HG03354 (cell line): ENCODE measurements around the gene DLGAP1.

Experiments
- ATAC-seq: cut with Tn5 transposase; IDR thresholded peaks from one replicate; pipeline ENCODE4 v1.9.1; 2021; ENCODE audit warnings: mild to moderate bottlenecking; ENCODE audit not compliant: unreplicated experiment, poor library complexity, severe bottlenecking

The DLGAP1 gene

GRCh38 chr18:3566851-3567250 is 888.3 kb downstream of the DLGAP1 start:
- ATAC-seq: no peak

GRCh38 chr18:3560755-3561154 is 894.4 kb downstream of the DLGAP1 start:
- ATAC-seq: no peak

- no peak for ATAC-seq
These were observed 900.2 kb downstream of the DLGAP1 start for GRCh38 chr18:3554811-3555427.

- no peak for ATAC-seq
These were observed 901.0 kb downstream of the DLGAP1 start for GRCh38 chr18:3554091-3554601.

GRCh38 chr18:3552305-3552704 is 902.8 kb downstream of the DLGAP1 start:
- ATAC-seq: no peak

GRCh38 chr18:3547891-3548615 is 907.1 kb downstream of the DLGAP1 start:
- ATAC-seq: no peak

- ATAC-seq: no peak
These were observed 909.0 kb downstream of the DLGAP1 start for GRCh38 chr18:3546106-3546505.

- no peak for ATAC-seq
These were observed 910.6 kb downstream of the DLGAP1 start for GRCh38 chr18:3544537-3544936.

GRCh38 chr18:3541549-3542386 is 913.3 kb downstream of the DLGAP1 start:
- peak; percentile 80 for ATAC-seq

- no peak for ATAC-seq
These were observed 914.1 kb downstream of the DLGAP1 start for GRCh38 chr18:3540805-3541548.

GRCh38 chr18:3538954-3539617 is 916.0 kb downstream of the DLGAP1 start:
- ATAC-seq: no peak

- ATAC-seq: no peak
These were observed 916.7 kb downstream of the DLGAP1 start for GRCh38 chr18:3538456-3538855.

GRCh38 chr18:3530807-3531206 is 924.3 kb downstream of the DLGAP1 start:
- no peak for ATAC-seq

- ATAC-seq: no peak
These were observed 925.5 kb downstream of the DLGAP1 start for GRCh38 chr18:3529601-3530000.

- ATAC-seq: no peak
These were observed 926.0 kb downstream of the DLGAP1 start for GRCh38 chr18:3529077-3529476.

- no peak for ATAC-seq
These were observed 926.9 kb downstream of the DLGAP1 start for GRCh38 chr18:3528231-3528630.

- ATAC-seq: peak; percentile 85
These were observed 928.4 kb downstream of the DLGAP1 start for GRCh38 chr18:3526421-3527354.

GRCh38 chr18:3525870-3526420 is 929.2 kb downstream of the DLGAP1 start:
- ATAC-seq: peak; percentile 71
